Caco-2 (cell line): ENCODE data around the gene VAX1. TPM values are rescaled to one million over a fixed set of nuclear protein-coding genes. Genes with fewer than 3 reads are reported as not detected.
A peak's percentile ranks its signal among the peaks of the same experiment; 100 is the strongest.

ENCODE experiments used
- BruUV-seq: library from RNA; stranded (reverse); fragments of 400-500 nt; replicated peaks from 2 replicates; lab custom pipeline; 2021; lab: Mats Ljungman, UMichigan
- CTCF ChIA-PET: fragments of 300-600 bp; sonication (Branson Sonifier 250); formaldehyde crosslinking; loops from one replicate; lab custom pipeline; 2022; ENCODE audit warnings: antibody characterized with exemption; lab: Charles Lee
- POLR2A ChIA-PET: fragments of 300-600 bp; sonication (Branson Sonifier 250); formaldehyde crosslinking; loops from one replicate; lab custom pipeline; 2022; ENCODE audit warnings: antibody characterized with exemption; lab: Charles Lee
- DNase-seq, 2 experiments: peaks; one replicate each; pipeline versions ENCODE4 v3.0.0 to v3.0.0-alpha.2; 2020 to 2022
- H3K27me3 ChIP-seq: replicated peaks from 2 replicates; pipeline ENCODE4 v1.6.0; 2011; ENCODE audit warnings: low read length; ENCODE audit not compliant: control insufficient read depth, insufficient read depth
- H3K36me3 ChIP-seq: 2 replicates; pipeline ENCODE4 v1.5.1; 2011; ENCODE audit warnings: low read length; ENCODE audit not compliant: control insufficient read depth, insufficient read depth
- H3K4me1 ChIP-seq: fragments of 250-450 bp; sonication (Bioruptor Pico); 2 replicates; pipeline ENCODE4 v1.5.1; 2020; ENCODE audit warnings: mild to moderate bottlenecking
- H3K4me3 ChIP-seq: 2 replicates; pipeline ENCODE4 v1.5.1; 2011; ENCODE audit warnings: low read depth, mild to moderate bottlenecking, control low read depth, low read length
- H3K9me3 ChIP-seq: fragments of 250-450 bp; sonication (Bioruptor Pico); 2 replicates; pipeline ENCODE4 v1.5.1; 2020; ENCODE audit warnings: mild to moderate bottlenecking, moderate library complexity
- H3K27ac Mint-ChIP-seq: one replicate; pipeline ENCODE4 v1.8.0; 2022; ENCODE audit warnings: mixed read lengths; ENCODE audit not compliant: unreplicated experiment
- H3K27me3 Mint-ChIP-seq: one replicate; pipeline ENCODE4 v1.8.0; 2022; ENCODE audit warnings: mixed read lengths; ENCODE audit not compliant: insufficient read depth, unreplicated experiment
- H3K36me3 Mint-ChIP-seq: one replicate; pipeline ENCODE4 v1.8.0; 2022; ENCODE audit warnings: mild to moderate bottlenecking, mixed read lengths; ENCODE audit not compliant: insufficient read depth, unreplicated experiment
- H3K4me1 Mint-ChIP-seq: one replicate; pipeline ENCODE4 v1.8.0; 2022; ENCODE audit warnings: low read depth, mixed read lengths; ENCODE audit not compliant: unreplicated experiment
- H3K4me3 Mint-ChIP-seq: one replicate; pipeline ENCODE4 v1.8.0; 2022; ENCODE audit warnings: mild to moderate bottlenecking, moderate library complexity, mixed read lengths; ENCODE audit not compliant: unreplicated experiment
- H3K9me3 Mint-ChIP-seq: one replicate; pipeline ENCODE4 v1.8.0; 2022; ENCODE audit warnings: mixed read lengths; ENCODE audit not compliant: unreplicated experiment
- CTCF ChIP-seq, 2 experiments: fragments of 200-600 bp in 1 of 2; IDR thresholded peaks; 1 replicate in 1 of 2; 2 replicates in 1 of 2; pipeline versions ENCODE4 v1.5.1 to v1.8.0; 2011 to 2022; ENCODE audit warnings: antibody characterized with exemption in 1 of 2, control low read depth in 1 of 2, inconsistent platforms in 1 of 2, low read depth in 1 of 2, low read length in 1 of 2, mild to moderate bottlenecking in 1 of 2, moderate library complexity in 1 of 2; ENCODE audit not compliant: insufficient read depth in 1 of 2, severe bottlenecking in 1 of 2, unreplicated experiment in 1 of 2
- intact Hi-C: fragments of 100-400 bp; cut with micrococcal nuclease; formaldehyde crosslinking; loops from one replicate; pipeline ENCODE4 v1.10.0; 2022; ENCODE audit not compliant: unreplicated experiment
- total RNA-seq: library from RNA; stranded (reverse); gene quantifications from 2 replicates; pipeline ENCODE4 v1.2.3, GENCODE V29; 2022

The VAX1 gene
- total RNA-seq, 1 experiment from 2014 or later, result not detected

GRCh38 chr10:117166418-117167345, 28.6 kb upstream of the VAX1 start:
- Mint-ChIP-seq H3K27me3 (peaks cover 26% of the 10 kb centered on the region), H3K4me1 (no peaks in the 10 kb centered on the region), H3K36me3 (no peaks in the 10 kb centered on the region), H3K9me3 (no peaks in the 10 kb centered on the region), H3K4me3 (peak overlapping the region; percentile 39), H3K27ac (no peak overlapping the region)
- no peak for TF ChIP-seq CTCF (IDR thresholded peaks at IDR 0.05; ENCODE audit: insufficient read depth in 1 of 2, low read depth in 1 of 2, low read length in 1 of 2, severe bottlenecking in 1 of 2, unreplicated experiment in 1 of 2)
- DNase-seq, result no peak
- POLR2A ChIA-PET, result interaction anchor here (0.6 kb wide), 1 partner anchor 8 kb away, joined by 4 read pairs; no protein-coding TSS in a partner anchor
- H3K9me3 ChIP-seq, result no peaks in the 10 kb centered on the region
- intact Hi-C loops, result loop anchor here (1.0 to 10.0 kb wide), 3 partner anchors 9 to 329 kb away; partner anchors contain the start of gene SHTN1
- no TSS peak for BruUV-seq
- peaks cover 4% of the 10 kb centered on the region for H3K27me3 ChIP-seq
- H3K4me1 ChIP-seq, result peaks cover 18% of the 10 kb centered on the region
- H3K36me3 ChIP-seq, result no peaks in the 10 kb centered on the region
- CTCF ChIA-PET, result interaction anchor here (0.6 to 5.7 kb wide), 13 partner anchors 8 to 538 kb away, joined by 3 to 50 read pairs (median 4); no protein-coding TSS in a partner anchor
- H3K4me3 ChIP-seq, result no peak overlapping the region

- CTCF ChIA-PET, result interaction anchor here (0.6 to 5.7 kb wide), 9 partner anchors 9 to 378 kb away, joined by 3 to 50 read pairs (median 6); no protein-coding TSS in a partner anchor
- Mint-ChIP-seq H3K27me3 (peaks cover 30% of the 10 kb centered on the region), H3K9me3 (no peaks in the 10 kb centered on the region), H3K27ac (no peak overlapping the region), H3K36me3 (no peaks in the 10 kb centered on the region), H3K4me3 (peak overlapping the region; percentile 39), H3K4me1 (no peaks in the 10 kb centered on the region)
- POLR2A ChIA-PET, result no interaction called here
- H3K36me3 ChIP-seq, result no peaks in the 10 kb centered on the region
- TF ChIP-seq CTCF (IDR thresholded peaks at IDR 0.05; ENCODE audit: insufficient read depth in 1 of 2, low read depth in 1 of 2, low read length in 1 of 2, severe bottlenecking in 1 of 2, unreplicated experiment in 1 of 2), result peak; percentile 86 to 88
- no peaks in the 10 kb centered on the region for H3K9me3 ChIP-seq
- peaks cover 6% of the 10 kb centered on the region for H3K27me3 ChIP-seq
- H3K4me1 ChIP-seq, result peaks cover 18% of the 10 kb centered on the region
- DNase-seq, result peak; percentile 64 to 83
- intact Hi-C loops, result loop anchor here (1.0 to 10.0 kb wide), 5 partner anchors 10 to 368 kb away; partner anchors contain the start of gene SHTN1
- no TSS peak for BruUV-seq
- H3K4me3 ChIP-seq, result peak overlapping the region; percentile 29
Observed at GRCh38 chr10:117165538-117166417, 27.7 kb upstream of the VAX1 start.
